GM06990 (cell line): Measurements from ENCODE around the gene RBM47.

Experiments
- DNase-seq: peaks from one replicate; pipeline ENCODE4 v3.0.0-alpha.2; 2011; ENCODE audit not compliant: insufficient read length; ENCODE audit errors: extremely low read depth
- H3K27me3 ChIP-seq: replicated peaks from 2 replicates; pipeline ENCODE4 v1.6.0; 2011; ENCODE audit warnings: low read length; ENCODE audit not compliant: control insufficient read depth, insufficient read depth
- H3K36me3 ChIP-seq: 2 replicates; pipeline ENCODE4 v1.5.1; 2011; ENCODE audit warnings: low read length; ENCODE audit not compliant: control insufficient read depth, insufficient read depth
- H3K4me3 ChIP-seq: replicated peaks from 2 replicates; pipeline ENCODE4 v1.5.1; 2011; ENCODE audit warnings: low read depth, mild to moderate bottlenecking, control low read depth, low read length
- CTCF ChIP-seq: IDR thresholded peaks from 2 replicates; pipeline ENCODE4 v1.5.1; 2011; ENCODE audit warnings: low read length, control low read depth, mild to moderate bottlenecking, inconsistent platforms; ENCODE audit not compliant: insufficient read depth, poor library complexity, severe bottlenecking

RBM47 gene

GRCh38 chr4:40613456-40613855 lies 16.2 kb downstream of the RBM47 start:
- Histone ChIP-seq H3K4me3 (no peak overlapping the region), H3K36me3 (peaks cover 1% of the 10 kb centered on the region), H3K27me3 (no peaks in the 10 kb centered on the region)
- no peak for DNase-seq
- TF ChIP-seq CTCF, result no peak

GRCh38 chr4:40612831-40613230 lies 16.8 kb downstream of the RBM47 start:
- H3K4me3 ChIP-seq, result no peak overlapping the region
- H3K36me3 ChIP-seq, result peaks cover 1% of the 10 kb centered on the region
- H3K27me3 ChIP-seq, result no peaks in the 10 kb centered on the region
- TF ChIP-seq CTCF, result no peak
- DNase-seq, result no peak

- no peak for DNase-seq
- Histone ChIP-seq H3K4me3 (no peak overlapping the region), H3K27me3 (no peaks in the 10 kb centered on the region), H3K36me3 (peaks cover 1% of the 10 kb centered on the region)
- TF ChIP-seq CTCF, result no peak
Observed at GRCh38 chr4:40612283-40612682, 17.4 kb downstream of the RBM47 start.

- no peak overlapping the region for H3K4me3 ChIP-seq
- no peaks in the 10 kb centered on the region for H3K27me3 ChIP-seq
- no peaks in the 10 kb centered on the region; the same call in none of the 2 replicates for H3K36me3 ChIP-seq
- DNase-seq, result no peak
- no peak for TF ChIP-seq CTCF
Observed at GRCh38 chr4:40608628-40609027, 21.0 kb downstream of the RBM47 start.

- H3K27me3 ChIP-seq, result no peaks in the 10 kb centered on the region
- no peak for DNase-seq
- TF ChIP-seq CTCF, result no peak
- no peaks in the 10 kb centered on the region; the same call in none of the 2 replicates for H3K36me3 ChIP-seq
- H3K4me3 ChIP-seq, result no peak overlapping the region
Observed at GRCh38 chr4:40607221-40607620, 22.4 kb downstream of the RBM47 start.

- no peak for TF ChIP-seq CTCF
- Histone ChIP-seq H3K36me3 (no peaks in the 10 kb centered on the region; the same call in none of the 2 replicates), H3K27me3 (no peaks in the 10 kb centered on the region), H3K4me3 (no peak overlapping the region)
- no peak for DNase-seq
Observed at GRCh38 chr4:40606239-40606767, 23.4 kb downstream of the RBM47 start.
